Liver (tissue), 9 donors: ENCODE measurements around the gene RNF187. TPM values are rescaled to one million over a fixed set of nuclear protein-coding genes. Genes with fewer than 3 reads are reported as not detected.

Source experiments
- DNase-seq: peaks from one replicate; pipeline ENCODE4 v3.0.0-alpha.2; 2017; ENCODE audit warnings: low spot score
- H3K27ac ChIP-seq, 2 donors: one replicate each; pipeline ENCODE4 v1.7.0; 2013; ENCODE audit warnings: inconsistent platforms in 2 of 2, low read length in 2 of 2, control low read depth in 1 of 2, low read depth in 1 of 2, mild to moderate bottlenecking in 1 of 2
- H3K27me3 ChIP-seq, 4 donors: one replicate each; pipeline versions ENCODE4 v1.6.1 to v1.7.0; 2013; ENCODE audit warnings: low read length in 3 of 4, inconsistent platforms in 1 of 4, mild to moderate bottlenecking in 1 of 4, moderate library complexity in 1 of 4; ENCODE audit not compliant: control insufficient read depth in 4 of 4, insufficient read depth in 4 of 4
- H3K36me3 ChIP-seq, 4 donors: one replicate each; pipeline versions ENCODE4 v1.6.1 to v1.7.0; 2013; ENCODE audit warnings: low read length in 3 of 4, mild to moderate bottlenecking in 3 of 4, low read depth in 1 of 4, moderate library complexity in 1 of 4; ENCODE audit not compliant: control insufficient read depth in 4 of 4, insufficient read depth in 3 of 4
- H3K4me1 ChIP-seq, 4 donors: one replicate each; pipeline versions ENCODE4 v1.6.1 to v1.7.0; 2013; ENCODE audit warnings: low read length in 3 of 4, mild to moderate bottlenecking in 3 of 4, moderate library complexity in 1 of 4; ENCODE audit not compliant: control insufficient read depth in 4 of 4, insufficient read depth in 4 of 4
- H3K4me3 ChIP-seq, 3 donors: one replicate each; pipeline versions ENCODE4 v1.6.1 to v1.7.0; 2013; ENCODE audit warnings: low read length in 3 of 3, control low read depth in 1 of 3, low read depth in 1 of 3, mild to moderate bottlenecking in 1 of 3
- H3K9ac ChIP-seq, 2 donors: one replicate each; pipeline ENCODE4 v1.7.0; 2013; ENCODE audit warnings: low read length in 2 of 2, mild to moderate bottlenecking in 2 of 2, moderate library complexity in 2 of 2, control low read depth in 1 of 2, low read depth in 1 of 2
- H3K9me3 ChIP-seq, 4 donors: one replicate each; pipeline versions ENCODE4 v1.6.1 to v1.7.0; 2013; ENCODE audit warnings: low read length in 3 of 4; ENCODE audit not compliant: control insufficient read depth in 4 of 4
- ATF3 ChIP-seq: IDR thresholded peaks from 2 replicates; pipeline ENCODE4 v1.6.1; 2016; ENCODE audit warnings: antibody characterized with exemption
- CTCF ChIP-seq: fragments of 150-350 bp; IDR thresholded peaks from 2 replicates; pipeline ENCODE4 v1.5.1; 2017; ENCODE audit warnings: improper control_type of control experiment, low read depth, low read length; ENCODE audit not compliant: missing input control
- EGR1 ChIP-seq, 2 donors: IDR thresholded peaks; 2 replicates each; pipeline ENCODE4 v1.6.1; 2016 to 2018; ENCODE audit warnings: antibody characterized with exemption in 2 of 2, low read depth in 2 of 2
- FOXA1 ChIP-seq: IDR thresholded peaks from 2 replicates; pipeline ENCODE4 v1.6.1; 2016; ENCODE audit warnings: antibody characterized with exemption
- FOXA2 ChIP-seq: IDR thresholded peaks from 2 replicates; pipeline ENCODE4 v1.6.1; 2016; ENCODE audit warnings: antibody characterized with exemption
- GABPA ChIP-seq, 2 donors: IDR thresholded peaks in 1 of 2; conservative IDR thresholded peaks in 1 of 2; 2 replicates each; pipeline ENCODE4 v1.6.1; 2016; ENCODE audit warnings: antibody characterized with exemption in 2 of 2, mild to moderate bottlenecking in 1 of 2, moderate library complexity in 1 of 2
- HNF4A ChIP-seq, 2 donors: conservative IDR thresholded peaks; 2 replicates each; pipeline ENCODE4 v1.6.1; 2016; ENCODE audit warnings: antibody characterized with exemption in 2 of 2, mild to moderate bottlenecking in 2 of 2
- HNF4G ChIP-seq: IDR thresholded peaks from 2 replicates; pipeline ENCODE4 v1.6.1; 2016; ENCODE audit warnings: antibody characterized with exemption
- JUND ChIP-seq, 2 donors: IDR thresholded peaks; 2 replicates each; pipeline ENCODE4 v1.6.1; 2016; ENCODE audit warnings: antibody characterized with exemption in 2 of 2
- MAX ChIP-seq: IDR thresholded peaks from 2 replicates; pipeline ENCODE4 v1.6.1; 2016; ENCODE audit warnings: antibody characterized with exemption
- NR2F2 ChIP-seq: IDR thresholded peaks from 2 replicates; pipeline ENCODE4 v1.6.1; 2016; ENCODE audit warnings: antibody characterized with exemption
- RAD21 ChIP-seq, 2 donors: IDR thresholded peaks; 2 replicates each; pipeline ENCODE4 v1.6.1; 2016; ENCODE audit warnings: antibody characterized with exemption in 2 of 2, mild to moderate bottlenecking in 2 of 2
- REST ChIP-seq: IDR thresholded peaks from 2 replicates; pipeline ENCODE4 v1.6.1; 2016; ENCODE audit warnings: antibody characterized with exemption, mild to moderate bottlenecking
- RXRA ChIP-seq, 2 donors: IDR thresholded peaks; 2 replicates each; pipeline ENCODE4 v1.6.1; 2017 to 2018; ENCODE audit warnings: antibody characterized with exemption in 2 of 2, mild to moderate bottlenecking in 1 of 2
- SP1 ChIP-seq: IDR thresholded peaks from 2 replicates; pipeline ENCODE4 v1.6.1; 2018; ENCODE audit warnings: antibody characterized with exemption, mild to moderate bottlenecking
- TAF1 ChIP-seq: conservative IDR thresholded peaks from 2 replicates; pipeline ENCODE4 v1.6.1; 2016; ENCODE audit warnings: antibody characterized with exemption, mild to moderate bottlenecking
- YY1 ChIP-seq: IDR thresholded peaks from 2 replicates; pipeline ENCODE4 v1.6.1; 2016; ENCODE audit warnings: antibody characterized with exemption, mild to moderate bottlenecking
- ZBTB33 ChIP-seq: IDR thresholded peaks from 2 replicates; pipeline ENCODE4 v1.6.1; 2016; ENCODE audit warnings: antibody characterized with exemption
- WGBS: extraction: QIAGEN DNeasy Blood & Tissue Kit; methylation state at CpG from one replicate; pipeline ENCODE4 v1.1.7; 2013; 5-methylcytosine and 5-hydroxymethylcytosine counted together
- polyA plus RNA-seq, 2 donors: library from polyadenylated mRNA; stranded (reverse) in 1 of 2; unstranded in 1 of 2; fragments of 200-250 nt in 1 of 2; fragments of >200 nt in 1 of 2; fragmentation: Nextera tagmentation in 1 of 2; extraction: Ambion mirVana in 1 of 2; gene quantifications; one replicate each; pipeline versions ENCODE4 v1.2.1 to v1.2.3, GENCODE V29; 2013 to 2015
- total RNA-seq, 2 donors: library from RNA; depleted of rRNA; stranded (reverse); fragments of >200 nt; gene quantifications; one replicate each; pipeline ENCODE4 v1.2.3, GENCODE V29; 2014
- donor health status: healthy.
- donor health status: healthy.
- donor health status: healthy.
- donor health status: healthy.
- donor health status: healthy.

The RNF187 gene
- total and polyA plus RNA-seq, 4 donors: 18.7 to 32.0 (median 23.5) TPM

GRCh38 chr1:228450200-228450599, 37.0 kb upstream of the RNF187 start:
- Histone ChIP-seq H3K4me3 (no peak overlapping the region), H3K4me1 (peaks cover 2 to 10% (median 7%) of the 10 kb centered on the region in 4 donors), H3K36me3 (no peaks in the 10 kb centered on the region), H3K9ac (no peak overlapping the region), H3K27ac (no peak overlapping the region), H3K9me3 (no peaks in the 10 kb centered on the region), H3K27me3 (peaks cover 0 to 11% (median 0%) of the 10 kb centered on the region in 4 donors)
- whole genome bisulfite sequencing: 89% methylated on average over 11 of the region's 11 CpGs
- TF ChIP-seq YY1: no peak
- TF ChIP-seq SP1: no peak
- TF ChIP-seq TAF1: no peak
- no peak for TF ChIP-seq GABPA (IDR thresholded peaks at IDR 0.05 in 1 of 2, conservative IDR thresholded peaks at IDR 0.05 in 1 of 2)
- TF ChIP-seq MAX: no peak
- TF ChIP-seq EGR1 (IDR thresholded peaks at IDR 0.05; ENCODE audit: low read depth in 2 of 2): no peak
- no peak for TF ChIP-seq RAD21 (IDR thresholded peaks at IDR 0.05)
- TF ChIP-seq ZBTB33: no peak
- no peak for TF ChIP-seq CTCF
- no peak for TF ChIP-seq NR2F2
- TF ChIP-seq REST: no peak
- no peak for TF ChIP-seq HNF4A (conservative IDR thresholded peaks at IDR 0.05)
- no peak for TF ChIP-seq FOXA2
- TF ChIP-seq RXRA (IDR thresholded peaks at IDR 0.05): no peak
- TF ChIP-seq ATF3: no peak
- no peak for TF ChIP-seq HNF4G
- TF ChIP-seq JUND (IDR thresholded peaks at IDR 0.05): no peak
- TF ChIP-seq FOXA1: no peak
- DNase-seq: no peak
